ENCODE results near the gene PSMF1.
"Not testable (repeated sequence)": the region's sequence is repeated elsewhere in the genome, so short reads cannot be mapped to it uniquely, and the experiment has no call there.

PSMF1 gene

GRCh38 chr20:1122388-1123315 lies 4.2 kb downstream of the PSMF1 start:
- DNase-seq = peak; percentile 15

GRCh38 chr20:1123666-1124065 lies 5.3 kb downstream of the PSMF1 start:
- no peak for DNase-seq

GRCh38 chr20:1124421-1124820 lies 6.0 kb downstream of the PSMF1 start:
- no peak for DNase-seq

- DNase-seq = no peak
Measured at GRCh38 chr20:1125277-1125676, 6.9 kb downstream of the PSMF1 start.

GRCh38 chr20:1127840-1128239 lies 9.4 kb downstream of the PSMF1 start:
- DNase-seq = no peak

GRCh38 chr20:1130058-1130694 lies 11.8 kb downstream of the PSMF1 start:
- DNase-seq = no peak

- no peak for DNase-seq
Measured at GRCh38 chr20:1130847-1131246, 12.4 kb downstream of the PSMF1 start.

GRCh38 chr20:1131354-1131753 lies 13.0 kb downstream of the PSMF1 start:
- DNase-seq = no peak

GRCh38 chr20:1134355-1134754 lies 16.0 kb downstream of the PSMF1 start:
- no peak for DNase-seq

- no peak for DNase-seq
Measured at GRCh38 chr20:1134836-1135235, 16.4 kb downstream of the PSMF1 start.

GRCh38 chr20:1137236-1137635 lies 18.8 kb downstream of the PSMF1 start:
- DNase-seq = no peak

GRCh38 chr20:1144401-1145172 lies 26.2 kb downstream of the PSMF1 start:
- DNase-seq = no peak

- no peak for DNase-seq
Measured at GRCh38 chr20:1146957-1147356, 28.6 kb downstream of the PSMF1 start.

GRCh38 chr20:1149812-1150211 lies 31.4 kb downstream of the PSMF1 start:
- DNase-seq = not testable (repeated sequence)

- DNase-seq = no peak
Measured at GRCh38 chr20:1150218-1150617, 31.8 kb downstream of the PSMF1 start.

- DNase-seq = no peak
Measured at GRCh38 chr20:1150968-1151367, 32.6 kb downstream of the PSMF1 start.

GRCh38 chr20:1154226-1154625 lies 35.8 kb downstream of the PSMF1 start:
- DNase-seq = no peak

- no peak for DNase-seq
Measured at GRCh38 chr20:1154691-1155090, 36.3 kb downstream of the PSMF1 start.

GRCh38 chr20:1155342-1155741 lies 36.9 kb downstream of the PSMF1 start:
- no peak for DNase-seq

- DNase-seq = no peak
Measured at GRCh38 chr20:1160496-1160895, 42.1 kb downstream of the PSMF1 start.

GRCh38 chr20:1160991-1161390 lies 42.6 kb downstream of the PSMF1 start:
- no peak for DNase-seq

GRCh38 chr20:1163105-1163504 lies 44.7 kb downstream of the PSMF1 start:
- DNase-seq = no peak

- DNase-seq = no peak
Measured at GRCh38 chr20:1163653-1164052, 45.3 kb downstream of the PSMF1 start.

GRCh38 chr20:1164871-1165270 lies 46.5 kb downstream of the PSMF1 start:
- DNase-seq = no peak

All from fibroblast of skin of right biceps (primary cell).